Mucosa of rectum (tissue), 2 donors: ENCODE measurements around the gene CXCL6.

Experiments
- H3K27ac ChIP-seq, 2 donors: one replicate each; pipeline ENCODE4 v1.7.0; 2013; ENCODE audit warnings: inconsistent platforms in 2 of 2, low read depth in 2 of 2, low read length in 2 of 2
- H3K27me3 ChIP-seq, 2 donors: one replicate each; pipeline ENCODE4 v1.7.0; 2013; ENCODE audit warnings: low read length in 2 of 2; ENCODE audit not compliant: control insufficient read depth in 2 of 2, insufficient read depth in 2 of 2
- H3K36me3 ChIP-seq, 2 donors: one replicate each; pipeline ENCODE4 v1.7.0; 2013; ENCODE audit warnings: low read length in 2 of 2; ENCODE audit not compliant: control insufficient read depth in 2 of 2, insufficient read depth in 2 of 2
- H3K4me1 ChIP-seq, 2 donors: one replicate each; pipeline ENCODE4 v1.7.0; 2013; ENCODE audit warnings: low read length in 2 of 2, mild to moderate bottlenecking in 1 of 2; ENCODE audit not compliant: control insufficient read depth in 2 of 2, insufficient read depth in 2 of 2
- H3K4me3 ChIP-seq, 2 donors: one replicate each; pipeline ENCODE4 v1.7.0; 2013; ENCODE audit warnings: low read length in 2 of 2
- H3K9ac ChIP-seq, 2 donors: one replicate each; pipeline ENCODE4 v1.7.0; 2013; ENCODE audit warnings: low read length in 2 of 2, low read depth in 1 of 2, mild to moderate bottlenecking in 1 of 2
- H3K9me3 ChIP-seq, 2 donors: one replicate each; pipeline ENCODE4 v1.7.0; 2013; ENCODE audit warnings: low read length in 2 of 2; ENCODE audit not compliant: control insufficient read depth in 2 of 2
- donor health status: healthy.
- donor health status: Normal muscosa, but diverticular disease.

Gene CXCL6

GRCh38 chr4:73872316-73873108, 36.0 kb downstream of the CXCL6 start:
- Histone ChIP-seq H3K9ac (no peak overlapping the region), H3K4me3 (no peak overlapping the region), H3K27ac (no peak overlapping the region), H3K9me3 (no peaks in the 10 kb centered on the region), H3K4me1 (peaks cover 4 to 7% of the 10 kb centered on the region in 2 donors), H3K27me3 (no peaks in the 10 kb centered on the region), H3K36me3 (no peaks in the 10 kb centered on the region)

GRCh38 chr4:73874386-73874785, 37.9 kb downstream of the CXCL6 start:
- no peak overlapping the region for H3K9ac ChIP-seq
- peaks cover 0 to 7% of the 10 kb centered on the region in 2 donors for H3K4me1 ChIP-seq
- H3K9me3 ChIP-seq: no peaks in the 10 kb centered on the region
- H3K27me3 ChIP-seq: no peaks in the 10 kb centered on the region
- no peaks in the 10 kb centered on the region for H3K36me3 ChIP-seq
- H3K27ac ChIP-seq: no peak overlapping the region
- no peak overlapping the region for H3K4me3 ChIP-seq

GRCh38 chr4:73875401-73875800, 38.9 kb downstream of the CXCL6 start:
- H3K4me3 ChIP-seq: no peak overlapping the region
- H3K9ac ChIP-seq: no peak overlapping the region
- no peaks in the 10 kb centered on the region for H3K4me1 ChIP-seq
- no peak overlapping the region for H3K27ac ChIP-seq
- no peaks in the 10 kb centered on the region for H3K9me3 ChIP-seq
- no peaks in the 10 kb centered on the region for H3K36me3 ChIP-seq
- no peaks in the 10 kb centered on the region for H3K27me3 ChIP-seq

- Histone ChIP-seq H3K9ac (no peak overlapping the region), H3K36me3 (no peaks in the 10 kb centered on the region), H3K9me3 (no peaks in the 10 kb centered on the region), H3K27ac (no peak overlapping the region), H3K27me3 (no peaks in the 10 kb centered on the region), H3K4me1 (no peaks in the 10 kb centered on the region), H3K4me3 (no peak overlapping the region)
Measured at GRCh38 chr4:73883306-73883705, 46.8 kb downstream of the CXCL6 start.

- H3K27ac ChIP-seq: no peak overlapping the region
- no peak overlapping the region for H3K4me3 ChIP-seq
- no peaks in the 10 kb centered on the region for H3K27me3 ChIP-seq
- H3K9me3 ChIP-seq: no peaks in the 10 kb centered on the region
- peak overlapping the region in 1 of 2 donors; percentile 42 for H3K9ac ChIP-seq
- H3K4me1 ChIP-seq: no peaks in the 10 kb centered on the region
- no peaks in the 10 kb centered on the region for H3K36me3 ChIP-seq
Measured at GRCh38 chr4:73885574-73886267, 49.2 kb downstream of the CXCL6 start.
